Naive thymus-derived CD4-positive, alpha-beta T cell (primary cell): ENCODE data around the gene INAFM1. TPM values are rescaled to one million over a fixed set of nuclear protein-coding genes. Genes with fewer than 3 reads are reported as not detected.

Source experiments
- ATAC-seq: fragments of 150-1000 bp; cut with Tn5 transposase; 2 replicates; pipeline ENCODE4 v1.10.0; 2021; ENCODE audit warnings: mild to moderate bottlenecking, moderate library complexity
- CTCF ChIA-PET: fragments of 350-600 bp; sonication (Branson Sonifier 250); formaldehyde crosslinking; loops from one replicate; lab custom pipeline; 2021; ENCODE audit warnings: antibody characterized with exemption; lab: Charles Lee
- POLR2A ChIA-PET: fragments of 350-600 bp; sonication (Branson Sonifier 250); formaldehyde crosslinking; loops from one replicate; lab custom pipeline; 2021; ENCODE audit warnings: antibody characterized with exemption, inconsistent platforms; lab: Charles Lee
- DNase-seq, 9 donors: peaks; one replicate each; pipeline versions ENCODE4 v3.0.0 to v3.0.0-alpha.2; 2020 to 2022; ENCODE audit warnings: mixed read lengths in 1 of 9
- H3K27ac ChIP-seq: one replicate; pipeline ENCODE4 v1.7.0; 2013; ENCODE audit warnings: mild to moderate bottlenecking, low read depth, low read length, moderate library complexity
- H3K27me3 ChIP-seq, 2 donors: one replicate each; pipeline ENCODE4 v1.7.0; 2013; ENCODE audit warnings: low read length in 2 of 2, mild to moderate bottlenecking in 2 of 2, moderate library complexity in 2 of 2; ENCODE audit not compliant: control insufficient read depth in 2 of 2, insufficient read depth in 2 of 2
- H3K36me3 ChIP-seq, 3 experiments: 1 replicate in 2 of 3; 2 replicates in 1 of 3; pipeline ENCODE4 v1.7.0; 2013; ENCODE audit warnings: low read length in 3 of 3, mild to moderate bottlenecking in 3 of 3, moderate library complexity in 1 of 3; ENCODE audit not compliant: insufficient read depth in 3 of 3, control insufficient read depth in 2 of 3
- H3K4me1 ChIP-seq, 2 donors: one replicate each; pipeline ENCODE4 v1.7.0; 2013; ENCODE audit warnings: low read length in 2 of 2, mild to moderate bottlenecking in 2 of 2, moderate library complexity in 1 of 2; ENCODE audit not compliant: control insufficient read depth in 2 of 2, insufficient read depth in 2 of 2
- H3K4me3 ChIP-seq: 2 replicates; pipeline ENCODE4 v1.7.0; 2013; ENCODE audit warnings: mild to moderate bottlenecking, low read length
- H3K9me3 ChIP-seq, 3 experiments: 1 replicate in 2 of 3; 2 replicates in 1 of 3; pipeline ENCODE4 v1.7.0; 2013; ENCODE audit warnings: low read length in 3 of 3; ENCODE audit not compliant: control insufficient read depth in 2 of 3
- H3K27ac Mint-ChIP-seq, 9 donors: one replicate each; pipeline ENCODE4 v1.8.0; 2020 to 2022; ENCODE audit warnings: mixed read lengths in 9 of 9, mild to moderate bottlenecking in 8 of 9, moderate library complexity in 5 of 9, inconsistent platforms in 2 of 9
- H3K27me3 Mint-ChIP-seq, 5 donors: one replicate each; pipeline ENCODE4 v1.8.0; 2021 to 2022; ENCODE audit warnings: mixed read lengths in 5 of 5, mild to moderate bottlenecking in 1 of 5
- H3K36me3 Mint-ChIP-seq, 5 donors: one replicate each; pipeline ENCODE4 v1.8.0; 2020 to 2022; ENCODE audit warnings: mixed read lengths in 5 of 5, mild to moderate bottlenecking in 3 of 5, inconsistent platforms in 1 of 5
- H3K4me1 Mint-ChIP-seq, 7 donors: one replicate each; pipeline ENCODE4 v1.8.0; 2020 to 2022; ENCODE audit warnings: mixed read lengths in 7 of 7, mild to moderate bottlenecking in 3 of 7, inconsistent platforms in 1 of 7
- H3K4me3 Mint-ChIP-seq, 10 donors: one replicate each; pipeline ENCODE4 v1.8.0; 2020 to 2022; ENCODE audit warnings: mild to moderate bottlenecking in 10 of 10, mixed read lengths in 10 of 10, moderate library complexity in 6 of 10, inconsistent platforms in 2 of 10
- H3K9me3 Mint-ChIP-seq, 11 donors: one replicate each; pipeline ENCODE4 v1.8.0; 2020 to 2022; ENCODE audit warnings: mixed read lengths in 11 of 11, mild to moderate bottlenecking in 4 of 11, inconsistent platforms in 1 of 11, moderate library complexity in 1 of 11
- intact Hi-C, 2 donors: fragments of 100-400 bp; cut with micrococcal nuclease; formaldehyde crosslinking; loops; one replicate each; pipeline ENCODE4 v1.15.1; 2023
- polyA plus RNA-seq, 2 donors: library from polyadenylated mRNA; unstranded; fragments of 300-500 nt; fragmentation: Illumina TruSeq; gene quantifications; one replicate each; pipeline ENCODE4 v1.2.3, GENCODE V29; 2021
- total RNA-seq, 6 experiments: library from RNA in 5 of 6; stranded (reverse) in 5 of 6; gene quantifications; 1 replicate in 5 of 6; 2 replicates in 1 of 6; pipeline ENCODE4 v1.2.3 and lab custom pipeline; 2021 to 2026

Gene INAFM1
- total and polyA plus RNA-seq, 7 experiments from 2014 or later = 2.3 to 21.7 (median 14.3) TPM

GRCh38 chr19:47231215-47232054, 43.2 kb upstream of the INAFM1 start:
- ChIA-PET CTCF (interaction anchor here (0.7 to 2.1 kb wide), 2 partner anchors 13 to 41 kb away, joined by 3 to 8 read pairs; no protein-coding TSS in a partner anchor), POLR2A (interaction anchor here (0.5 to 1.9 kb wide), 4 partner anchors 9 to 315 kb away, joined by 4 to 13 read pairs (median 6); no protein-coding TSS in a partner anchor)
- Histone ChIP-seq H3K4me3 (peak overlapping the region; percentile 54), H3K36me3 (peaks cover 0 to 4% (median 0%) of the 10 kb centered on the region in 3 experiments), H3K27ac (peak overlapping the region; percentile 80), H3K4me1 (peaks cover 36 to 45% of the 10 kb centered on the region in 2 donors), H3K9me3 (no peaks in the 10 kb centered on the region), H3K27me3 (no peaks in the 10 kb centered on the region)
- H3K36me3 Mint-ChIP-seq = peaks cover 0 to 6% (median 0%) of the 10 kb centered on the region in 5 donors
- H3K4me3 Mint-ChIP-seq = peak overlapping the region in 9 of 10 donors; percentile 69 to 88 (median 81)
- H3K27me3 Mint-ChIP-seq = peaks cover 0 to 4% (median 0%) of the 10 kb centered on the region in 5 donors
- intact Hi-C loops = loop anchor here (1.0 to 10.0 kb wide), 4 partner anchors 10 to 517 kb away; partner anchors contain the start of genes ZC3H4 (in 2 of the 2), CCDC9 (in 1 of the 2) and PRKD2 (in 1 of the 2)
- H3K4me1 Mint-ChIP-seq = peaks cover 20 to 29% (median 24%) of the 10 kb centered on the region in 7 donors
- H3K9me3 Mint-ChIP-seq = peaks cover 0 to 3% (median 0%) of the 10 kb centered on the region in 11 donors
- ATAC-seq (peak; percentile 78), DNase-seq (peak; percentile 77 to 94 (median 86))
- peak overlapping the region; percentile 20 to 92 (median 90) for H3K27ac Mint-ChIP-seq

- Mint-ChIP-seq H3K4me1 (peaks cover 17 to 20% (median 18%) of the 10 kb centered on the region in 7 donors), H3K9me3 (peaks cover 0 to 3% (median 0%) of the 10 kb centered on the region in 11 donors), H3K4me3 (peak overlapping the region in 9 of 10 donors; percentile 24 to 87 (median 74)), H3K27ac (peak overlapping the region; percentile 20 to 92 (median 83)), H3K36me3 (peaks cover 0 to 6% (median 0%) of the 10 kb centered on the region in 5 donors), H3K27me3 (peaks cover 0 to 4% (median 0%) of the 10 kb centered on the region in 5 donors)
- Histone ChIP-seq H3K4me1 (peaks cover 24 to 34% of the 10 kb centered on the region in 2 donors), H3K27me3 (no peaks in the 10 kb centered on the region), H3K9me3 (no peaks in the 10 kb centered on the region), H3K27ac (no peak overlapping the region), H3K4me3 (no peak overlapping the region), H3K36me3 (peaks cover 0 to 4% (median 0%) of the 10 kb centered on the region in 3 experiments)
- CTCF ChIA-PET = interaction anchor here (0.5 to 2.1 kb wide), 7 partner anchors 12 to 107 kb away, joined by 3 to 8 read pairs (median 4); no protein-coding TSS in a partner anchor
- ATAC-seq = no peak
- intact Hi-C loops = loop anchor here in 1 of 2 donors (10.0 kb wide), 1 partner anchor 518 kb away; the partner anchor contains the start of gene PRKD2
- POLR2A ChIA-PET = interaction anchor here (0.5 to 1.9 kb wide), 8 partner anchors 8 to 316 kb away, joined by 3 to 13 read pairs (median 5); partner anchors contain the start of gene ZC3H4
- peak in 1 of 9 donors; percentile 30 for DNase-seq
Measured at GRCh38 chr19:47232422-47233211, 42.1 kb upstream of the INAFM1 start.

GRCh38 chr19:47236072-47236675, 38.5 kb upstream of the INAFM1 start:
- no peak for DNase-seq
- intact Hi-C loops = loop anchor here in 1 of 2 donors (10.0 kb wide), 1 partner anchor 521 kb away; the partner anchor contains the start of gene PRKD2
- Mint-ChIP-seq H3K4me3 (no peak overlapping the region), H3K27me3 (peaks cover 0 to 8% (median 0%) of the 10 kb centered on the region in 5 donors), H3K27ac (peak overlapping the region in 1 of 9 donors; percentile 76), H3K36me3 (peaks cover 0 to 6% (median 0%) of the 10 kb centered on the region in 5 donors), H3K4me1 (peaks cover 24 to 37% (median 31%) of the 10 kb centered on the region in 7 donors), H3K9me3 (peaks cover 0 to 3% (median 0%) of the 10 kb centered on the region in 11 donors)
- H3K27ac ChIP-seq = no peak overlapping the region
- peaks cover 27 to 32% of the 10 kb centered on the region in 2 donors for H3K4me1 ChIP-seq
- H3K4me3 ChIP-seq = no peak overlapping the region
- no peaks in the 10 kb centered on the region for H3K36me3 ChIP-seq
- no peaks in the 10 kb centered on the region for H3K9me3 ChIP-seq
- no peak for ATAC-seq
- CTCF ChIA-PET = interaction anchor here (0.6 kb wide), 1 partner anchor 59 kb away, joined by 3 read pairs; no protein-coding TSS in a partner anchor
- POLR2A ChIA-PET = interaction anchor here (1.2 kb wide), 1 partner anchor 123 kb away, joined by 3 read pairs; the partner anchor contains the start of gene ZC3H4
- no peaks in the 10 kb centered on the region for H3K27me3 ChIP-seq

DNA sequence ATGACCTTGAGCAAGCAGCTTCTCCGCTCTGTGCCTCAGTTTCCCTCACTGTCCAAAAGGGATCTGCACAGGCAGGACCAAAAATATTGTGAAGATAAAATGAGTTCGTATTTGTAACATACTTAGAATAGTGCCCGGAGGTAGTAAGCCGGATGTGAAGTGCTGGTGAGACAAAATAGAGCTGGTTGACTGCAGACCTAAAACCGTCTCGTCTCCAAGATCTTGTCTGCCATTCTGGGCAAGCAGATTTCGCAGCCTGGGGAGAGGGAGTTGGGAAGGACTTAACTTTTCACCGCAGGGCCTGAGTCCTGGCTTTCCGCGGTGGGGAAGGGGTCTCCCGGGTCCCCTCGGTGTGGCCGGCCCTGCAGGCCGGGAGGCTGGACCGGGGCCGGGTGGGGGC, 35.5 kb upstream of the INAFM1 start:
- ATAC-seq (no peak), DNase-seq (peak in 5 of 9 donors; percentile 31 to 40 (median 36))
- H3K4me3 Mint-ChIP-seq = peak overlapping the region; percentile 72 to 93 (median 86)
- Histone ChIP-seq H3K9me3 (no peaks in the 10 kb centered on the region), H3K36me3 (no peaks in the 10 kb centered on the region), H3K27me3 (no peaks in the 10 kb centered on the region), H3K4me3 (peak overlapping the region; percentile 29), H3K4me1 (peaks cover 30 to 40% of the 10 kb centered on the region in 2 donors), H3K27ac (peak overlapping the region; percentile 37)
- peak overlapping the region; percentile 53 to 93 (median 86) for H3K27ac Mint-ChIP-seq
- H3K4me1 Mint-ChIP-seq = peaks cover 6 to 23% (median 19%) of the 10 kb centered on the region in 7 donors
- H3K9me3 Mint-ChIP-seq = peaks cover 0 to 5% (median 0%) of the 10 kb centered on the region in 11 donors
- peaks cover 0 to 11% (median 0%) of the 10 kb centered on the region in 5 donors for H3K27me3 Mint-ChIP-seq
- CTCF ChIA-PET = interaction anchor here (0.6 to 1.5 kb wide), 3 partner anchors 11 to 28 kb away, joined by 3 to 6 read pairs (median 3); no protein-coding TSS in a partner anchor
- intact Hi-C loops = loop anchor here in 1 of 2 donors (10.0 kb wide), 1 partner anchor 524 kb away; the partner anchor contains the start of gene PRKD2
- peaks cover 0 to 3% (median 0%) of the 10 kb centered on the region in 5 donors for H3K36me3 Mint-ChIP-seq
- POLR2A ChIA-PET = interaction anchor here (0.9 to 2.1 kb wide), 7 partner anchors 10 to 108 kb away, joined by 3 to 12 read pairs (median 4); partner anchors contain the start of genes CCDC9 and SAE1

DNA sequence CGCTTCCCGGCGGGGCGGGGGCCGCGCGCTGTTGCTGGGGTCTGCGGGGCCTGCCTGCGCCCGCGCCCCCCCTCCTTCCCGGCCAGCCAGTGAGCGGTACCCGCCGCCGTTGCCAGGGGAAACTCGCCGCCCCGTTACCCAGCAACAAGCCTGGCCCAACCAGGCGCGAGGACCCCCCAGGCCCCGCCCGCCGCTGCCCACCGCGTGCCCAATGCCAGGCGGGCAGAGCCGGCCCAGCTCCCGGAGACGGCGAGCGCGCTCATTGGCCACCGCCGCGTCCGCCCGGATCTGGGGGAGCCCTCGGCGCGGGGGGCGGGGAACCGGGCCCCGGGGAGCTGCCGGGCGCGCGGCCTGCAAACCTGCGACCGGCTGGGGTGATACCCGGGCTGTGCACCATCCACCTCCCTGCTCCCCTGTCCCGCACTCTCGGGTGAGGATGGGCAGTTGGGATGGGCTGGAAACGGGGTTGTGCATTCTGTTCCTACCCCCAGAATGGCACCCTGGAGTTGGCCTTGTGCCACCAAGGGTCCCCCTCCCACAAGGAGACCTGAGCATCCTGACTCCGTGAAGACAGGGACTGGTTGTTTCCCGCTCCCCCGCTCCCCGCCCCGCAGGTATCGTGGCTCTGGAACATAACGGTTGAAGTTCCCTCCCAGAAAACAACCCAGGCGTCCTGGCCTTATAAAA, 34.9 kb upstream of the INAFM1 start:
- intact Hi-C loops = loop anchor here (2.0 to 10.0 kb wide), 4 partner anchors 191 to 1377 kb away; partner anchors contain the start of genes FOXA3 (in 1 of the 2), PRKD2 (in 1 of the 2), SYMPK (in 1 of the 2) and TMEM160 (in 1 of the 2)
- CTCF ChIA-PET = interaction anchor here (0.6 to 1.5 kb wide), 3 partner anchors 10 to 29 kb away, joined by 3 to 6 read pairs (median 3); no protein-coding TSS in a partner anchor
- no peaks in the 10 kb centered on the region for H3K27me3 ChIP-seq
- DNase-seq = peak in 8 of 9 donors; percentile 39 to 75 (median 45)
- H3K36me3 ChIP-seq = no peaks in the 10 kb centered on the region
- peak; percentile 38 for ATAC-seq
- H3K27ac Mint-ChIP-seq = peak overlapping the region in 4 of 9 donors; percentile 53 to 86 (median 67)
- peaks cover 0 to 3% (median 0%) of the 10 kb centered on the region in 5 donors for H3K36me3 Mint-ChIP-seq
- H3K9me3 ChIP-seq = no peaks in the 10 kb centered on the region
- H3K9me3 Mint-ChIP-seq = peaks cover 0 to 5% (median 0%) of the 10 kb centered on the region in 11 donors
- peak overlapping the region; percentile 32 for H3K4me3 ChIP-seq
- peak overlapping the region in 7 of 10 donors; percentile 26 to 84 (median 65) for H3K4me3 Mint-ChIP-seq
- peaks cover 35 to 40% of the 10 kb centered on the region in 2 donors for H3K4me1 ChIP-seq
- H3K27me3 Mint-ChIP-seq = peaks cover 0 to 11% (median 0%) of the 10 kb centered on the region in 5 donors
- peak overlapping the region; percentile 37 for H3K27ac ChIP-seq
- H3K4me1 Mint-ChIP-seq = peaks cover 6 to 27% (median 19%) of the 10 kb centered on the region in 7 donors
- POLR2A ChIA-PET = interaction anchor here (0.9 to 2.1 kb wide), 8 partner anchors 7 to 126 kb away, joined by 3 to 13 read pairs (median 6); partner anchors contain the start of genes CCDC9, SAE1 and ZC3H4
